GM19455 (cell line): ENCODE measurements around the gene ORAI1.
"Not testable (repeated sequence)": the region's sequence is repeated elsewhere in the genome, so short reads cannot be mapped to it uniquely, and the experiment has no call there.

Experiments
- ATAC-seq: cut with Tn5 transposase; IDR thresholded peaks from one replicate; pipeline ENCODE4 v1.9.1; 2021; ENCODE audit not compliant: unreplicated experiment

ORAI1 gene

GRCh38 chr12:121641343-121641630, 15.0 kb downstream of the ORAI1 start:
- no peak for ATAC-seq

- no peak for ATAC-seq
These were observed 22.2 kb downstream of the ORAI1 start for GRCh38 chr12:121648458-121649028.

DNA sequence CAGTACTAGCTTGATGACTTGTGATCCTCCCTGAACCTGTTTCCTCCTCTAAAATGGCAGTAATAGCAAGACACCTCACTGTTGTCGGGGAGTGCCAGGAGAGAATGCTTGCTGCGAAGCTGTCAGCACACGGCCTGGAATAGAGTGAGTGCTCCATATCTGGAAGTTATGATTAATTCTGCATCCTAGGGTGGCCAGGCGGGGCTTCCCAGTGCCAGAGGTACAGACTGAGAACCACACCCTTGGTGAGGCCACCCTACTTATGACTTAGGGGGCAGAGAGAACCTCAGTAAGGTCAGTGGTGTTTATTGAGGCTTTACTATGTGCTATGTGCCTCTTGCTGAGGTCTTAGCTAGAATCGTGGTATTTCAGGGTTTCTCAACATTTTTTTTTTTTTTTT, 23.0 kb downstream of the ORAI1 start:
- ATAC-seq, result no peak

DNA sequence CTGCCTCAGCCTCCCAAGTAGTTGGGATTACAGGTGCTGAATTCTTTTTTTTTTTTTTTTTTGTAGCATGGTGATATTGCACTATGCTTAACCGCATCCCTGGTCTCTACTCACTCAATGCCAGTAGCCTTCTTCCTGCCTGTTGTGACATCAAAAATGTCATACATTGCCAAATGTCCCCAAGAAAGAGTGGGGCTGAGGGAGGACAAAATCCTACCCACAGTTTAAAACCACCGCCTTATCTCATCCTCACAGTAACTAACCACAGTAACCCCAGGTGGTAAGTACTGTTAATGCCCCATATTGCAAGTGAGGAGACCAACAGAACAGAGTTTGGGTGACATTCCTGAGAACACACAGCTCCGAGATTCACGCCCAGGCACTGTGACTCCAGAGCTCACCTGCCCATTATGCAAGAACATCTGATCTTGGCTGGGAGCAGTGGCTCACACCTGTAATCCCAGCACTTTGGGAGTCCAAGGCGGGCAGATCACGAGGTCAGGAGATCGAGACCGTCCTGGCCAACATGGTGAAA, 23.6 kb downstream of the ORAI1 start:
- ATAC-seq, result no peak

GRCh38 chr12:121651320-121651719, 25.0 kb downstream of the ORAI1 start:
- ATAC-seq, result no peak

- no peak for ATAC-seq
These were observed 26.6 kb downstream of the ORAI1 start for GRCh38 chr12:121652767-121653497.

GRCh38 chr12:121653999-121654398, 27.7 kb downstream of the ORAI1 start:
- ATAC-seq, result no peak

DNA sequence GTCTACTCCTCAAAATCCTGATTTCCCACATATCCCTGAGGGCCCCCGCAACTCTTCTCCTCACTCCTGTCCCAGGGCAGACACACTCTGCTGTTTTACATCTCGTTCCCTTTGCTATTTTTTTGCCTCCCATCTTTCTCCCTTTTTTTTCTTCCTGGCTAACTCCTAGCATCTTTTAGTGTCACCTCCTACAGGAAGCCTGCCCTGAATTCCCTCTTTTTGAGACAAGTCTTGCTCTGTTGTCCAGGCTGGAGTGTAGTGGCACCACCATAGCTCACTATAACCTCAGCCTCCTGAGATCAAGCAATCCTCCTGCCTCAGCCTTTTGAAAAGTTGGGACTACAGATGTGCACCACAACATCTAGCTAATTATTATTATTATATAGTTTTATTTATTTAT, 29.8 kb downstream of the ORAI1 start:
- no peak for ATAC-seq

DNA sequence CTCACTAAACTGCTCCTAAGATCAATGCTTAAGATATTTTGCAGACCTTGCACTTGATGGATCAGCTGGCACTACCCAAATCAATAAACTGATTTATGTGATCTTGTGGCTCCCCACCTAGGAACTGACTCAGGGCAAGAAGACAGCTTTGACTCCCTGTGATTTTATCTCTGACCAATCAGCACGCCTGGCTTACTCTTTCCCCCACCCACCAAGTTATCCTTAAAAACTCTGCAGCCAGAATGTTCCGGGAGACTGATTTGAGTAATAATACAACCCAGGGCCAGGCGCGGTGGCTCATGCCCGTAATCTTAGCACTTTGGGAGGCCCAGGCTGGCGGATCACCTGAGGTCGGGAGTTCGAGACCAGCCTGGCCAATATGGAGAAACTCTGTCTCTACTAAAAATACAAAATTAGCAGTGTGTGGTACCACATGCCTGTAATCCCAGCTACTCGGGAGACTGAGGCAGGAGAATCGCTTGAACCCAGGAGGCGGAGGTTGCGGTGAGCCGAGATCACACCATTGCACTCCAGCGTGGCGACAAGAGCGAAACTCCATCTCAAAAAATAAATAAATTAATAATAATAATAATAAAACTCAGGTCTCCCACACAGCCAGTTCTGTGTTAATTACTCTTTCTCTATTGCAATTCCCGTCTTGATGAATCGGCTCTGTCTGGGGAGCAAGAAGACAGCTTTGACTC, 31.1 kb downstream of the ORAI1 start:
- no peak for ATAC-seq

DNA sequence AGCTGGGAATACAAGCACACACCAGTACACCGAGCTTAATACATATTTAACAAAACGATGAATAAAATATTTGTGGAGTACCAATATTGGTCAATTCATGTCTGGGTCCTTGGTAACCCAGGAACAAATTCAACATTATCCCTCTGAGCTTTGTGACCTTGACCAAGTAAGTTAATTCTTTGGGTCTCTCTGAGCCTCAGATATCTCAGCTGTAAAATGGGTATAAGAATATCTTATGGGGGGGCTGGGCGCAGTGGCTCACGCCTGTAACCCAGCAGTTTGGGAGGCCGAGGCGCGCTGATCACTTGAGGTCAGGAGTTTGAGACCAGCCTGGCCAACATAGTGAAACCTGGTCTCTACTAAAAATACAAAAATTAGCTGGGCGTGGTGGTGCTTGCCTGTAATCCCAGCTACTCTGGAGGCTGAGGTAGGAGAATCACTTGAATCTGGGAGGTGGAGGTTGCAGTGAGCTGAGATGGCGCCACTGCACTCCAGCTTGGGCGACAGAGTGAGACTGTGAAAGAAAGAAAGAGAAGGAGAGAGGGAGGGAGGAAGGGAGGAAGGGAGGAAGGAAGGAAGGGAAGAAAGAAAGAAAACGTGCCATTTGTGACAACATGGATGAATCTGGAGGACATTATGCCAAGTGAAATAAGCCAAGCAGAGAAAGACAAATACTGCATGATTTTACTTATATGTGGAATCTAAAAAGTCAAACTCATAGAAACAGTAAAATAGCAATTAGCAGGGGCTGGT, 35.2 kb downstream of the ORAI1 start:
- ATAC-seq, result not testable (repeated sequence)

GRCh38 chr12:121663610-121663929, 37.2 kb downstream of the ORAI1 start:
- ATAC-seq, result no peak

DNA sequence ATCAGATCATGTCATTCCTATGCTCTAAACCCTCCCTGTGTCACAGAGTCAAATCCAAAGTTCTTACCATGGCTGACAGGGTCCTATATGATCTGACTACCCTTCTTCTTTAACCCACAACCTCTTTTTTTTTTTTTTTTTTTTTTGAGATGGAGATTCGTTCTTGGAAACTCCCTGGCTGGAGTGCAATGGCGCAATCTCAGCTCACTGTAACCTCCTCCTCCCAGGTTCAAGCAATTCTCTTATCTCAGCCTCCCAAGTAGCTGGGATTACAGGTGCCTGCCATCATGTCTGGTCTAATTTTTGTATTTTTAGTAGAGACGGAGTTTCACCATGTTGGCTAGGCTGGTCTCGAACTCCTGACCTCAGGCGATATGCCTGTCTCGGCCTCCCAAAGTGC, 40.5 kb downstream of the ORAI1 start:
- ATAC-seq, result not testable (repeated sequence)

DNA sequence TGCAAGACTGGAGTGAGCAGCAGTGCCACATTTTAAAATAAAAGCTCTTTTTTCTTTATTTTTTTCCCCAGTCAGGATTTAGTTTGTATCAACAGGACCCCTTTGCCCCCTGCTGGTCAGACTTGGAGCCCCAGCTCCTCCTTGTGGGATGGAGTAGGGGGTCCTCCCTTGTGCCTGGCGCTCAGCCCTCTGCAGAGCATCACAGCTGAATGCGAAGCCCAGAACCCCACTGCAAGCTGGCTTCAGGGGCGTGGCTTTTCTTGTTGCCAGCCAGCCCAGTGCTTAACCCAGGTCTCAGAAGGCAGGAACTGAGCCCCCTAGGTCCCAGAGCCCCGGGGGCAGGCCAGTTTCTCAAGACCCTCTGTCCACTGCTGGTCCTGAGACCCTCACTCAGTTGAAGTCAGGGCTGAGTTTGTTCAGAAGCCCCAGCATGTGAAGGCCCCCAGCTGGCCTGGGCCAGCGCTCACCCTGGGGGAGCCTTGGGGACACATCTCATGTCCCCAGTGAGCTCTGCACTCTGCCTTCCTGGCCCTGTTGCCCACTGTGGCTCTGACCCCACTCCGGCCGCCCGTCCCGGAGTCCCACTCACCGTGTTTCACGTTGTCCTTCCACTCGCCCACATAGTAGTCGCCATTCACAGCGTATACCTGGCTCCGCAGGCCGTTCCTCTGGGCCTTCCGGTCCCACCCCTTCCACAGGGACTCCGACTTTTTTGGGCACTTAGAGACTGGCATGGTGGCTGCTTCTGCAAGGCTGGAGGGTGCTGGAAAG, 42.6 kb downstream of the ORAI1 start:
- ATAC-seq, result no peak

GRCh38 chr12:121669521-121669900, 43.2 kb downstream of the ORAI1 start, which contains the start of gene MORN3:
Gene MORN3, minus strand, starts transcription at chr12:121669654. Its CDS starts 171 bp downstream, at chr12:121669483.
- no peak for ATAC-seq

- no peak for ATAC-seq
These were observed 46.7 kb downstream of the ORAI1 start for GRCh38 chr12:121673013-121673511.

DNA sequence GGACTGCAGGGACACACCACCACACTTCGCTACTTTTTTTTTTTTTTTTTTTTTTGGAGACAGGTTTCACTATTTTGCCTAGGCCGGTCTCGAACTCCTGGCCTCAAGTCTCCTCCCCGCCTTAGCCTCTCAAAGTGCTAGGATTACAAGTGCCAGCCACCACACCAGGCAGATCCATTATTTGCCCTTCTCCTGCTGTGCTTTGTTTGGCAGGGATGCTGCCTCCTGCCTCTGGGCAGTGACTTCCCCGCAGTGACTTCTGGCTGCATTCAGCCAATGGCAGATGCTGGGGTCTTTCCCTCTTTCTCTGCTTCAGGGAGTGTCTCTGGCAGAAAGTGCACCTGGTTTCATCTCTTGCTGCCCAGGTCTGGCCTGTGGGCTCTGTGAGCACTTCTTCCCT, 49.9 kb downstream of the ORAI1 start:
- ATAC-seq, result no peak

DNA sequence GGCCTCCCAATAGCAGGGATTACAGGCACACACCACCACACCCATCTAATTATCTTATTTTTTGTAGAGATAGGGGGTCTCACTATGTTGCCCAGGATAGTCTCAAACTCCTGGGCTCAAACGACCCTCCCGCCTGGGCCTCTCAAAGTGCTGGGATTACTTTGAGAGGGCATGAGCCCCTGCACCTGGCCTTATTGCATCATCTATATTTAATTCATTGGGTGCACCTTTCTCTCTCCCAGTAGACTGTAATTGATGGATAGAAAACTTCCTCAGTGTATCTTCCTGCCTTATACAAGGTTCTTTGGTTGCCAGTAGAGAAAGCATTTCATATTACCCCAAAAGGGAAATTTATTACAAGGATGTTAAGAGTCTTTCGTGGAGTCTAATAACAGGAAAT, 52.0 kb downstream of the ORAI1 start:
- ATAC-seq, result no peak

GRCh38 chr12:121678716-121679300, 52.5 kb downstream of the ORAI1 start:
- ATAC-seq, result no peak

DNA sequence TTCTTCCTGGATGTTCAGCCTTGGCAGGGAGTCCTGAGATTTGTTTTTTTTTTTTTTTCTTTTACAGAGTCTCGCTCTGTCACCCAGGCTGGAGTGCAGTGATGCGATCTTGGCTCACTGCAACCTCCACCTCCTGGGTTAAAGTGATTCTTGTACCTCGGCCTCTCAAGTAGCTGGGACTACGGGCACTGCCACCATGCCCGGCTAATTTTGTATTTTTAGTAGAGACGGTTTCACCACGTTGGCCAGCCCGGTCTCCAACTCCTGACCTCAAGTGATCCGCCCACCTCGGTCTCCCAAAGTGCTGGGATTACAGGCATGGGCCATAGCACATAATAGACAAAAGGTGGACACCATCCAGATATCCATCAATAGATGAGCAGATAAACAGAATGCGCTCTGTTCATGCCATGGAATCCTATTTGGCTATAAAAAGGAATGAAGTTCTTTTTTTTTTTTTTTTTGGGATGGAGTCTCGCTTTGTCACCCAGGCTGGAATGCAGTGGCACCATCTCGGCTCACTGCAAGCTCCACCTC, 53.4 kb downstream of the ORAI1 start:
- ATAC-seq, result not testable (repeated sequence)

DNA sequence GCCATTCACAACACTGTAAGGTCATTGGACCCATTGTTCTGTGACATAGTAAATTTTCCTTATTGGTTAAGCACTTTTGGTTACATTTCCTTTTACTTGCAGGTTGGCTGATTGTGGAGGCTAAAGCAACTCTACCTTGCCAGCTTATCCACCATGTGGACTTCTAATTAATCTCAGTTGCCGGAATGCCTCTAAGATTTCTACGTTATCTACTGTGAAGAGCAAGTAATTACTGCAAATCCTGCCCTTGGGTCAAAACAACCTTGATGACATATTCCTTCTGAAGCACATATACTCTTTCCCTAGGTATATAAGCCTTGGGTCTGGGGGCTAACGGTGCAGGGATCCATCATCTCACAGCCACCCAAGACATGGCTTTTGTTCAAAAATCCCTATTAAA, 62.6 kb downstream of the ORAI1 start:
- ATAC-seq, result no peak
